ENCODE data around the gene PLA2G4B. TPM values are rescaled to one million over a fixed set of nuclear protein-coding genes. Genes with fewer than 3 reads are reported as not detected.
A peak's percentile ranks its signal among the peaks of the same experiment; 100 is the strongest.

PLA2G4B gene
- total and polyA plus RNA-seq, 9 of the 15 experiments (the other 6 are each of a cell fraction or from before 2014, with no cell fraction given), result 0.07 to 6.1 (median 2.8) TPM

- TF ChIP-seq ZNF830 (CRISPR knock-in tag; IDR thresholded peaks at IDR 0.05) (no peak), CBFA2T3 (IDR thresholded peaks at IDR 0.05) (peak; percentile 83), NFIC (IDR thresholded peaks at IDR 0.05) (peak; percentile 10; the same call in 1 of the 2 replicates), TCF3 (CRISPR knock-in tag; IDR thresholded peaks at IDR 0.05) (peak; percentile 62), PURB (CRISPR knock-in tag; IDR thresholded peaks at IDR 0.05; ENCODE audit: low read depth) (no peak), DACH1 (IDR thresholded peaks at IDR 0.05; ENCODE audit: partially characterized antibody) (no peak), BRCA1 (IDR thresholded peaks at IDR 0.05) (no peak), BRCA1 (CRISPR knock-in tag; IDR thresholded peaks at IDR 0.05) (no peak), ZFX (CRISPR knock-in tag; IDR thresholded peaks at IDR 0.05) (no peak), ZC3H8 (IDR thresholded peaks at IDR 0.05) (no peak)
- TF ChIP-seq, protein P1, sequence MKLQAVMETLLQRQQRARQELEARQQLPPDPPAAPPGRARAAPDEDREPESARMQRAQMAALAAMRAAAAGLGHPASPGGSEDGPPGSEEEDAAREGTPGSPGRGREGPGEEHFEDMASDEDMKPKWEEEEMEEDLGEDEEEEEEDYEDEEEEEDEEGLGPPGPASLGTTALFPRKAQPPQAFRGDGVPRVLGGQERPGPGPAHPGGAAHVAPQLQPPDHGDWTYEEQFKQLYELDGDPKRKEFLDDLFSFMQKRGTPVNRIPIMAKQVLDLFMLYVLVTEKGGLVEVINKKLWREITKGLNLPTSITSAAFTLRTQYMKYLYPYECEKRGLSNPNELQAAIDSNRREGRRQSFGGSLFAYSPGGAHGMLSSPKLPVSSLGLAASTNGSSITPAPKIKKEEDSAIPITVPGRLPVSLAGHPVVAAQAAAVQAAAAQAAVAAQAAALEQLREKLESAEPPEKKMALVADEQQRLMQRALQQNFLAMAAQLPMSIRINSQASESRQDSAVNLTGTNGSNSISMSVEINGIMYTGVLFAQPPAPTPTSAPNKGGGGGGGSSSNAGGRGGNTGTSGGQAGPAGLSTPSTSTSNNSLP (IDR thresholded peaks at IDR 0.05; ENCODE audit: borderline replicate concordance, low read depth, low read length), result 0 out of 2 replicates have a peak, but pooled peaks have one; percentile 24
- TF ChIP-seq, protein P2, sequence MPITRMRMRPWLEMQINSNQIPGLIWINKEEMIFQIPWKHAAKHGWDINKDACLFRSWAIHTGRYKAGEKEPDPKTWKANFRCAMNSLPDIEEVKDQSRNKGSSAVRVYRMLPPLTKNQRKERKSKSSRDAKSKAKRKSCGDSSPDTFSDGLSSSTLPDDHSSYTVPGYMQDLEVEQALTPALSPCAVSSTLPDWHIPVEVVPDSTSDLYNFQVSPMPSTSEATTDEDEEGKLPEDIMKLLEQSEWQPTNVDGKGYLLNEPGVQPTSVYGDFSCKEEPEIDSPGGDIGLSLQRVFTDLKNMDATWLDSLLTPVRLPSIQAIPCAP (CRISPR knock-in tag; IDR thresholded peaks at IDR 0.05; ENCODE audit: borderline replicate concordance), result no peak
Measured at GRCh38 chr15:41790169-41790568, 48.5 kb upstream of the PLA2G4B start (continued).

Data from K562 (cell line).